ENCODE results near the gene CACNB1. TPM values are rescaled to one million over a fixed set of nuclear protein-coding genes. Genes with fewer than 3 reads are reported as not detected.
A peak's percentile ranks its signal among the peaks of the same experiment; 100 is the strongest.

CACNB1 gene
- total and polyA plus RNA-seq, 2 of the 4 experiments (the other 2 are of a cell fraction), result 2.5 to 8.6 TPM

GRCh38 chr17:39229274-39229913, 31.9 kb upstream of the CACNB1 start:
- H3K9ac ChIP-seq (ENCODE audit: low read depth, low read length), result no peak overlapping the region
- peak overlapping the region; percentile 3 for H2AFZ ChIP-seq (replicated peaks; ENCODE audit: low read length, poor library complexity)
- H4K8ac ChIP-seq (ENCODE audit: low read depth in 2 of 2, low read length in 2 of 2), result no peak overlapping the region
- H3K36me3 ChIP-seq (ENCODE audit: control insufficient read depth, insufficient read depth, low read length), result no peaks in the 10 kb centered on the region
- H3K4ac ChIP-seq (ENCODE audit: low read depth, low read length), result no peak overlapping the region
- ChIA-PET POLR2A (ENCODE audit: unreplicated experiment) (no interaction called here), CTCF (no interaction called here)
- TF ChIP-seq MXI1 (IDR thresholded peaks at IDR 0.05; ENCODE audit: borderline replicate concordance, low read depth, low read length) (no peak), CHD1 (IDR thresholded peaks at IDR 0.05; ENCODE audit: low read depth, low read length) (no peak), CEBPB (IDR thresholded peaks at IDR 0.05; ENCODE audit: low read depth, low read length) (no peak), BHLHE40 (IDR thresholded peaks at IDR 0.05; ENCODE audit: low read depth, low read length) (no peak), CTCF (conservative IDR thresholded peaks at IDR 0.05; ENCODE audit: low read depth, low read length) (no peak), ELK1 (IDR thresholded peaks at IDR 0.05; ENCODE audit: borderline replicate concordance, low read depth, low read length) (no peak), USF2 (IDR thresholded peaks at IDR 0.05; ENCODE audit: low read depth, low read length) (no peak), SMC3 (IDR thresholded peaks at IDR 0.05; ENCODE audit: low read depth, low read length) (no peak), MAZ (IDR thresholded peaks at IDR 0.05; ENCODE audit: borderline replicate concordance, low read depth, low read length) (no peak), RAD21 (IDR thresholded peaks at IDR 0.05; ENCODE audit: low read length) (no peak), RFX5 (IDR thresholded peaks at IDR 0.05; ENCODE audit: low read depth, low read length) (no peak), RCOR1 (IDR thresholded peaks at IDR 0.05; ENCODE audit: insufficient replicate concordance, low read length) (no peak), FOS (IDR thresholded peaks at IDR 0.05; ENCODE audit: low read depth, low read length) (no peak), MAFK (IDR thresholded peaks at IDR 0.05; ENCODE audit: low read depth, low read length) (no peak), POLR2A (IDR thresholded peaks at IDR 0.05; ENCODE audit: low read depth, low read length) (no peak), NFE2L2 (IDR thresholded peaks at IDR 0.05; ENCODE audit: low read depth, low read length) (no peak)
- BruUV-seq (replicated peaks), result no TSS peak
- H3K9me1 ChIP-seq (ENCODE audit: insufficient read depth, low read length), result no peaks in the 10 kb centered on the region
- no peaks in the 10 kb centered on the region for H4K20me1 ChIP-seq (ENCODE audit: insufficient read depth, low read length)
- no peak for ATAC-seq (ENCODE audit: low read depth)
- H3K27me3 ChIP-seq (ENCODE audit: control insufficient read depth, insufficient read depth, low read length), result peaks cover 30% of the 10 kb centered on the region
- peak; percentile 37 for DNase-seq
- in situ Hi-C loops (cut with MboI; ENCODE audit: low sequenced_read_pairs), result no loop called here
- intact Hi-C loops (cut with micrococcal nuclease), result no loop called here
- H3K4me2 ChIP-seq (ENCODE audit: low read depth, low read length), result no peak overlapping the region
- H4K91ac ChIP-seq (ENCODE audit: insufficient read depth, low read depth, low read length), result no peak overlapping the region
- H4K5ac ChIP-seq (ENCODE audit: low read depth, low read length), result no peak overlapping the region
- no peak overlapping the region for H3K4me3 ChIP-seq (ENCODE audit: insufficient read depth, low read depth, low read length)
- H3K79me1 ChIP-seq (ENCODE audit: low read depth in 1 of 2, low read length in 2 of 2), result no peaks in the 10 kb centered on the region
- H2AK9ac ChIP-seq (replicated peaks; ENCODE audit: low read depth, low read length, poor library complexity), result peak overlapping the region; percentile 23
- peaks cover 8% of the 10 kb centered on the region for H3K4me1 ChIP-seq (ENCODE audit: control insufficient read depth, insufficient read depth, low read length)
- no peak overlapping the region for H3K14ac ChIP-seq (replicated peaks; ENCODE audit: low read depth, low read length)
- H3K56ac ChIP-seq (ENCODE audit: extremely low read depth, insufficient read depth, low read length), result no peak overlapping the region
- no peak overlapping the region for H2AK5ac ChIP-seq (ENCODE audit: low read depth, low read length)
- H2BK20ac ChIP-seq (ENCODE audit: low read depth, low read length), result no peak overlapping the region
- no peaks in the 10 kb centered on the region for H3K9me3 ChIP-seq (ENCODE audit: control insufficient read depth, insufficient read depth, low read length)
- no peak overlapping the region for H3K18ac ChIP-seq (ENCODE audit: low read depth, low read length)
- H2BK15ac ChIP-seq (ENCODE audit: low read depth, low read length), result no peak overlapping the region
- no peak overlapping the region for H2BK5ac ChIP-seq (ENCODE audit: low read depth, low read length, poor library complexity, severe bottlenecking)
- dilution Hi-C loops (cut with HindIII; ENCODE audit: low sequenced_read_pairs, unreplicated experiment), result no loop called here
- no peak overlapping the region for H3K27ac ChIP-seq (ENCODE audit: insufficient read depth, low read length)
- no peak overlapping the region for H2BK120ac ChIP-seq (ENCODE audit: low read depth, low read length)
- H3K23ac ChIP-seq (ENCODE audit: low read depth, low read length), result no peak overlapping the region
- whole genome bisulfite sequencing, 2 experiments (ENCODE audit: extremely low coverage in 2 of 2, insufficient read length in 1 of 2), result 61% methylated on average over 4 of the region's 11 CpGs; no CpG with 5 or more reads in 1 of the 2 experiments

All from IMR-90 (cell line).